ENCODE measurements around the gene SPRED2. TPM values are rescaled to one million over a fixed set of nuclear protein-coding genes. Genes with fewer than 3 reads are reported as not detected.
A peak's percentile ranks its signal among the peaks of the same experiment; 100 is the strongest.

Gene SPRED2
- total RNA-seq, 1 donor from 2014 or later = 14.9 TPM

- no peak for ATAC-seq (ENCODE audit: poor library complexity)
- intact Hi-C loops (cut with DNase I) = no loop called here
These were observed 18.4 kb upstream of the SPRED2 start for GRCh38 chr2:65450810-65451209.

GRCh38 chr2:65450393-65450792 lies 18.0 kb upstream of the SPRED2 start:
- intact Hi-C loops (cut with DNase I) = no loop called here
- DNase-seq (no peak), ATAC-seq (ENCODE audit: poor library complexity) (no peak)

More at GRCh38 chr2:65450810-65451209, 18.4 kb upstream of the SPRED2 start:
- no peak for DNase-seq

GRCh38 chr2:65443509-65444186 lies 11.2 kb upstream of the SPRED2 start:
- DNase-seq (no peak), ATAC-seq (ENCODE audit: poor library complexity) (no peak)
- intact Hi-C loops (cut with DNase I) = no loop called here

GRCh38 chr2:65442420-65443020 lies 10.1 kb upstream of the SPRED2 start:
- intact Hi-C loops (cut with DNase I) = no loop called here
- DNase-seq (no peak), ATAC-seq (ENCODE audit: poor library complexity) (no peak)

- intact Hi-C loops (cut with DNase I) = loop anchor here (5.0 kb wide), 1 partner anchor 114 kb away; no protein-coding TSS in a partner anchor
- DNase-seq (no peak), ATAC-seq (ENCODE audit: poor library complexity) (no peak)
These were observed 5.9 kb upstream of the SPRED2 start for GRCh38 chr2:65438137-65438899.

- intact Hi-C loops (cut with DNase I) = loop anchor here (5.0 kb wide), 1 partner anchor 115 kb away; no protein-coding TSS in a partner anchor
- ATAC-seq (ENCODE audit: poor library complexity) = no peak
- no peak for DNase-seq
These were observed 5.2 kb upstream of the SPRED2 start for GRCh38 chr2:65437392-65438135.

- no peak for DNase-seq
- no peak for ATAC-seq (ENCODE audit: poor library complexity)
- intact Hi-C loops (cut with DNase I) = loop anchor here (5.0 kb wide), 1 partner anchor 115 kb away; no protein-coding TSS in a partner anchor
These were observed 4.4 kb upstream of the SPRED2 start for GRCh38 chr2:65436824-65437221.

- ATAC-seq (ENCODE audit: poor library complexity) (peak; percentile 84), DNase-seq (peak; percentile 96)
- intact Hi-C loops (cut with DNase I) = loop anchor here (5.0 kb wide), 1 partner anchor 116 kb away; no protein-coding TSS in a partner anchor
These were observed 3.9 kb upstream of the SPRED2 start for GRCh38 chr2:65436169-65436823.

GRCh38 chr2:65435625-65436168 lies 3.3 kb upstream of the SPRED2 start:
- ATAC-seq (ENCODE audit: poor library complexity) (peak; percentile 71), DNase-seq (peak; percentile 91)
- intact Hi-C loops (cut with DNase I) = loop anchor here (5.0 kb wide), 1 partner anchor 117 kb away; no protein-coding TSS in a partner anchor

GRCh38 chr2:65434592-65435241 lies 2.3 kb upstream of the SPRED2 start:
- no peak for ATAC-seq (ENCODE audit: poor library complexity)
- no peak for DNase-seq
- intact Hi-C loops (cut with DNase I) = loop anchor here (5.0 kb wide), 2 partner anchors 118 to 122 kb away; no protein-coding TSS in a partner anchor

GRCh38 chr2:65431421-65432226 lies 775 bp downstream of the SPRED2 start:
- intact Hi-C loops (cut with DNase I) = loop anchor here (2.0 to 5.0 kb wide), 2 partner anchors 119 to 167 kb away; no protein-coding TSS in a partner anchor
- DNase-seq = peak; percentile 62
- ATAC-seq (ENCODE audit: poor library complexity) = peak; percentile 0

GRCh38 chr2:65430603-65431420 lies 1.6 kb downstream of the SPRED2 start:
- DNase-seq = peak; percentile 74
- intact Hi-C loops (cut with DNase I) = loop anchor here (2.0 to 5.0 kb wide), 2 partner anchors 119 to 166 kb away; no protein-coding TSS in a partner anchor
- ATAC-seq (ENCODE audit: poor library complexity) = peak; percentile 29

- ATAC-seq (ENCODE audit: poor library complexity) (peak; percentile 5), DNase-seq (no peak)
- intact Hi-C loops (cut with DNase I) = loop anchor here (2.0 to 5.0 kb wide), 2 partner anchors 118 to 165 kb away; no protein-coding TSS in a partner anchor
These were observed 2.4 kb downstream of the SPRED2 start for GRCh38 chr2:65429786-65430602.

GRCh38 chr2:65427532-65427931 lies 4.9 kb downstream of the SPRED2 start:
- intact Hi-C loops (cut with DNase I) = no loop called here
- DNase-seq (no peak), ATAC-seq (ENCODE audit: poor library complexity) (no peak)

- intact Hi-C loops (cut with DNase I) = no loop called here
- ATAC-seq (ENCODE audit: poor library complexity) = no peak
- no peak for DNase-seq
These were observed 7.1 kb downstream of the SPRED2 start for GRCh38 chr2:65425276-65425675.
